T1000 (cell line): ENCODE results near the gene SCGB3A1.

Experiments
- DNase-seq: peaks from one replicate; lab custom pipeline; 2025; ENCODE audit warnings: mixed read lengths; lab: John Stamatoyannopoulos, UW

Gene SCGB3A1, protein sequence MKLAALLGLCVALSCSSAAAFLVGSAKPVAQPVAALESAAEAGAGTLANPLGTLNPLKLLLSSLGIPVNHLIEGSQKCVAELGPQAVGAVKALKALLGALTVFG

DNA sequence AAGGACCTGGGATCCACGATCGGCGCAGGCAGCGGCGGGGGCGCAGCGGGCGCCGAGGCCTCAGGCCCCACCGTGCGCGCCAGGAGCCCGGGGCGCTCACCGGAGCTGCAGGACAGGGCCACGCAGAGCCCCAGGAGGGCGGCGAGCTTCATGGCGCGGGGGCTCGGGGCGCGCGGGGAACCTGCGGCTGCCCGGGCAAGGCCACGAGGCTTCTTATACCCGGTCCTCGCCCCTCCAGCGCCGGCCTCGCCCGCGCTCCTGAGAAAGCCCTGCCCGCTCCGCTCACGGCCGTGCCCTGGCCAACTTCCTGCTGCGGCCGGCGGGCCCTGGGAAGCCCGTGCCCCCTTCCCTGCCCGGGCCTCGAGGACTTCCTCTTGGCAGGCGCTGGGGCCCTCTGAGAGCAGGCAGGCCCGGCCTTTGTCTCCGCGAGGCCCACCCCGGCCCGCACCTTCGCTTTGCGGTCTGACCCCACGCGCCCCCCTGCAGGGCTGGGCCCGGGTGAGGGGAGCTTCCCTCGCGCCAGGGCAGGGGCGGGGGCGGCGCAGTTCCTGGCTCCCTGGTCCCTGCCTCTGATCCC, at the start of gene SCGB3A1:
SCGB3A1 (minus strand) TSS at position 189 of the 577 bp plus-strand sequence; CDS start at position 152, 37 bp downstream.
- no peak for DNase-seq

GRCh38 chr5:180640611-180640860, 49.2 kb upstream of the SCGB3A1 start:
- DNase-seq = no peak

DNA sequence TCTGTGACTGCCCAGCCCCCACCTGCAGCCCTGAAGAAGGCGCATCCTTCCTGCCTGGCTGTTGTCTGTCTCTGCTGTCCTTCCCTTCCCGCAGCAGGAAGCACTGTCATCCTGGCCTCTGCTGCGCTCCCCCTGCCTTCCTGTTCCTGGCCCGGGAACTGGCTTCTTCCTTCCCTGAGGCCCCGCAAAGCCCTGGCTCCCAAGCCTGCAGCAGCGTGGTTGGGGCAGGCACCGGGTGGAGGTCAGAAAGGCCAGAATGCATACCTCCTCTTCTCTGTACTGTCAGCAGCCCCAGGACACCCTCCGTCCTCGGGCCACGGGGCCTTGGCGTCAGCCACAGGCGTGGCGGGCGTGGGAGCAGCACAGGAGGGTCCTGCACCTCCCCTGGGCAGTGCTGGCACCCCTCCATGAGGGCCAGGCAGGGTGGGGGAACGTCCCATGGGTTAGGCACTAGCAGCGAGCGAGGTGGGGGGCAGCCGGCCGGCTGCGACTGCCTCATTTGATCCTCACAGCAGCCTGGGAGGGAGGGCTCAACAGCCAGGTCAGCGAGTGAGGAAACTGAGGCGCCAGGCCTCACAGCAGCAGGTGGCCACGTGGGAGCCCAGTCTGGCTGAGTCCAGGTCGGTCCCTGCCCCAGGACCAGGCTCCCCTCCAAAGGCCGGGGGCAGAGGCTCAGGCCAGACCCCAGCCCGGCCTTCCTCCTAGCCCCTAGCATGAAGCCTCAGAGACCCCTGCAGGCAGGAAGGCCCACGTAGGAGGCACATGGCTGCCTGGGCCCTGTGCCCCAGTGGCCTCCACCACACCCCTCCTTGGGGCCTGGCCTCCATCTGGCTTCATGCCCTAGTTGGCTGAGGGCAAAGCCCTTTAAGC, 48.7 kb upstream of the SCGB3A1 start:
- no peak for DNase-seq

DNA sequence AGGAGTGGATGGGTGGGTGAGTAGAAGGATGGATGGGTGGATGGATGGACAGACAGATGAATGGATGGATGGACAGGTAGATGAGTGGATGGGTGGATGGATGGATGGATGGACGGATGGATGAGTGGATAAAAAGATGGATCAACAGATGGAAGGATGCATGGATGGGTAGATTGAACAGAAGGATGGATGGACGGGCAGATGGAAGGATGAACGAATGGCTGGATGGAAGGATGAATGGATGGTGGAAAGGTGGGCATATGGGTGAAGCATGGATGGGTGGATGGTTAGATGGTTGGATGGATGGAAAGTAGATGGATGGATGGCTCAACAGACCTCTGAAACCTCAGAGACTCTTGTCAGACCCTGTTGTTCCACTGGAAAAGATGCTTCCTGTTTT, 48.0 kb upstream of the SCGB3A1 start:
- no peak for DNase-seq

GRCh38 chr5:180637962-180638680, 46.8 kb upstream of the SCGB3A1 start:
- no peak for DNase-seq

DNA sequence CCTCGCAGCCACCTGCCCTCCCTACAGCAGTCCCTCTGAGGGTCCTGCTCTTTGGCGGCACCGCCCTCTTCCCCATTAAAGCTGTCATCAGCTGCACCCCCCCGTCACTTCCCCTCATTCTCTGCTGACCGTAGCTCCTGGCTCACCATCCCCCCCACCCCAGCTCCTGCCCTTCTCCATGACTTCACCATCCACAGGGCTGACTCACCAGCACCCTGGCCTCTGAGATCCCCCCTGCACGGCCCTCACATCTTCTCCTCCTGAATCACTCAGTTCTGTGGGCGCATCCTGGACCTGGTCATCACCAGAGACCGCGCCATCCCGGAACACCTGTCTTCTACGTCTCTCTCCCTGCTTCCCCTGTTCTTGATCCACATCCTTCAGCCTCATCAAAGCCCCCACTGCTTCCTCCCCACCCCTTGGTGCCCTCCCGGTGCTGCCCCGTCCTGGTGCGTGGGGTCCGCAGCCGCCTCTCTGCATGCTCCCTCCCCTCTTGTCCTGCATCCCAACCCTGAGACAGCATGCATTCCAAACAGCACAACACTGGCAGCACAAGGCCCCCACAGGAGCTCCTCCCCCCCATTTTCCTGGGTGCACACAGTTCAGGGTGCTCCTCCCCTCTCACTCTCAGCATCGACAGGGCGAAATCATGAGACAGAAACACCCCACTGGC, 45.2 kb upstream of the SCGB3A1 start:
- DNase-seq = peak; percentile 26

GRCh38 chr5:180636016-180636402, 44.7 kb upstream of the SCGB3A1 start:
- no peak for DNase-seq

DNA sequence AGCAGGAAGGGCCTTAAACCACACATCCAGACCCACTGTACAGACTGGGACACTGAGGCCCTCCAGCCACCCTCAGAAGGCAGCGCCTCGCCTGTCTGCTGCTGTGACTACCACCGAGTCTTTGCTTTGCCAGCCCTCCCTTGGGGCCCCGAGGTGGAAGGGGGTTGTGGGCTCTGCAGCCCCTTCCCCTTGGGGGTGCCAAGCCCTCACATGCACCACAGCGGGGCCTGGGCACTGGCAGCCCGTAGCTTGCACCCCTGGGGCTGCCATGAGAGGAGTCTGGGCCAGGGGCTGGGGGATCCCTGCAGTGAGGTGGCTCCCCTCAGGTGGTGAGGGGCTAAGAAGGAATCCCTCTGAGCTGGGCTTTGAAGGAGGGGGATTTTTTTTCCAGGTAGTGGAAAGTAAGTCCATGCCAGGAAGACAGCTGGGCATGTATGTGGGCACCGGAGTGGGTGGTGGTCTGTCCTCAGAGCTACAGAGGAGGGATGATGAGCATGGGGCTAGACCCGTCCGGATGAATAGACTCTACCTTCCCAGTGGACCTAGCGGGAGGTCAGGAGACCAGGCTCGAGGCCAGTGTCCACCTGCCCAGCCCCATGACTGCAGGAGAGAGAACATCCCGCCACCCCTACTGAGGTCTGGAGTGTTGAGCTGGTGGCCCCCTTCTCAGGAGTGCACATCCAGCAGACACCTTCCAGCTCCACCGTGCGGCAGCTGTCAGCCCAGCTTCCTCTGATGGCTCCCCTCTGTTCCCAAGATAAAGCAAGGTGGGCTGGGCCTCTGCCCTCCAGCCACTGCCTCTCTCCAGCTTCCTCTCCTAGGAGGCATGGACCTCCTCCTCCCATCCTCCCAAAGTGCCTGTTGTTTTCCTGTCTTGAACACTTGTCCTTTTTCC, 42.2 kb upstream of the SCGB3A1 start:
- no peak for DNase-seq

DNA sequence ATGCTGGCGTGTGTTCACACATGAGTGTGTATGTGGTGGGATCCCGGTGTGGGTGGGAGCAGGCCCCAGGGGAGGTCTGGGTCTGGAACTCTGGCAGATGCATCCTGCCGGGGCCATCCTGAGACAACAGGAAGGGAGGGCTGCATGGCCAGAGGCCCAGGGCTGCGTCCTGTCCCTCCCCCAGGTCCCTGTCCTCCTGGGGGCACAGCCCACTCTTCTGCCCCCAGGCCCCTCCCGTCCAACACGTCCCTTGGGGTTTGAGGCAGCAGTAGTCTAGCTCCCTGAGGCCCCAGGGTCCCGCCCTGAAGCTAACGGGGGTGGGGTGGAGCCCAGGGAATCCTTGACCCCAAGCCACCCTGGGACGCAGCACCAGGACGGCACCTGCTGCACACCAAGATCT, 41.5 kb upstream of the SCGB3A1 start:
- DNase-seq = no peak

- DNase-seq = no peak
Observed at GRCh38 chr5:180631549-180632383, 40.5 kb upstream of the SCGB3A1 start.

DNA sequence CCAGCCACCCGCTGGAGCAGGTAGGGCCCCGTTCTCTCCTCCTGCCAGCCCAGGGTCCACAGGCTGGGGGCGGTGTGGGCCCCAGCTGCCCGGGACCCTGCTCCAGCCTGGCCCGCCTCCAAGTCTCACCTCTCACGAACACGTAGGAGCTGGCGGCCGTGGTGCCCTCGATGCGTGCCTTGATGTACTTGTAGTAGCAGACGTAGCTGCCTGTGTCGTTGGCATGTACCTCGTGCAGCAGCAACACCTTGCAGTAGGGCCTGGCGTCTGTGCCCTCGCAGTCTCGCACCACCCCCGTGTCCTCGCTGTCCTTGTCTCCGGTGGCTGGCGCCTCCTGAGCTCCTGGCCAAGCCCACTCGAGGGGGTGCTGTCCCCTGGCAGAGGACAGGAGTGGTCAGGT, 39.1 kb upstream of the SCGB3A1 start:
- no peak for DNase-seq

- DNase-seq = no peak
Observed at GRCh38 chr5:180629831-180630382, 38.6 kb upstream of the SCGB3A1 start.

DNA sequence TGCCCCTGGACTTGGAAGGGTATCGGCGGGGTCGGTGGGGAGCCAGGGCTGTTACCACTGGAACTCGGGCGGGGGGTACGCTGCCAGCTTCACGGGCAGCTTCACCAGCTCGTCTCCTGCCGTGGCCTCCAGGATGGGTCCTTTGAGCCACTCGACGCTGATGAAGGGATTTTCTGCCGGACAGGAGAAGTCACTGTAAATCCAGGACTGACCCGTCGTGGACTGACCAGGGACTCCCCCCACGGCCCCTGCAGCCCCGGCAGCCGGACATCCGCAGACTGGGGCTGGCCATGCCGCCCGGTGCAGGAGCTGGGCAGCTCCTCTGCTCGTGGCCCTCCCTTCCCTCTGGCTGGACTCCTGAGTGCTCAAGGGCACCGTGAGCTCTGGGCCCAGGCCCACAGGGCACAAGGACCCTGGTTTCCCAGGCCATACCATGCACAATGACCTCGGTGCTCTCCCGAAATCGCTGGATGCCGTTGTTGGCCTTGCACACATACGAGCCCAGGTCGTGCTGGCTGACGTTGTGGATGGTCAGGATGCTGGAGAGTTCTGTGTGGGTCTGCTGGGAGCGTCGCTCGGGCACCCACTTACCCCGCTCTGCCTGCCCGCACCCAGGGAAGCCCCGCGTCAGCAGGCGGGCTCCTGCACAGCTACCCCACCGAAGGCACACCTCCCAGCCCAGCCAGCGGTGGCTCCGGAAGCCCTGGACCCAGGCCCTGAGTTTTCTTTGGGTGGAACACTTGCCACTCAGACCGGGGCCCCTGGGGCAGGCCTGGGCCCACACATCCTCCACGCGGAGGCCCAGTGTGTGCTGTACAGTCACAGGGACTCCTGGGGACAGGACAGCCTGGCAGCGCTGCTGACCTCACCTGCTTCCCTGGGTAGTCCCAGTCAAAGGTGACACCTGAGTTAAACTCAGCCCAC, 37.8 kb upstream of the SCGB3A1 start:
- DNase-seq = no peak

DNA sequence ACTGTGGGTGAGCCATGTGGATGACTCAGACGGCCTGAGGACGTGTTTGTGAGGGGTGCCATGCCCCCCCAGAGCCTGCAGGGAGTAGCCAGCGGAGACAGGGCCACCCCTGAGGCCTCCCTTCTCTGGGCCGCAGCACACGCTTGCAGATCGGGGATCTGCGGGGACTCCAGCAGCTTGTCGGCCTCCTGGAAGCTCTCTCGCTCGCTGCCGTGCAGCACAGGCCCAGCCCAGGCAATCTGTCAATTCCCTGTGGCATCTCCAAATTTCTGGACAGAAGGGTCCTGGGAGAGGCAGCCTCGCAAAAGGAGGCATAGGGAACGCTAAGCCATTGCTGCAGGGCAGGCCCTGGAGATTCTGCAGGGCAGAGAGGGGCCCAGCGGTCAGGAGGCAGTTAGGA, 36.9 kb upstream of the SCGB3A1 start:
- no peak for DNase-seq

- DNase-seq = no peak
Observed at GRCh38 chr5:180627386-180628120, 36.3 kb upstream of the SCGB3A1 start.

- DNase-seq = no peak
Observed at GRCh38 chr5:180626661-180627385, 35.5 kb upstream of the SCGB3A1 start.

DNA sequence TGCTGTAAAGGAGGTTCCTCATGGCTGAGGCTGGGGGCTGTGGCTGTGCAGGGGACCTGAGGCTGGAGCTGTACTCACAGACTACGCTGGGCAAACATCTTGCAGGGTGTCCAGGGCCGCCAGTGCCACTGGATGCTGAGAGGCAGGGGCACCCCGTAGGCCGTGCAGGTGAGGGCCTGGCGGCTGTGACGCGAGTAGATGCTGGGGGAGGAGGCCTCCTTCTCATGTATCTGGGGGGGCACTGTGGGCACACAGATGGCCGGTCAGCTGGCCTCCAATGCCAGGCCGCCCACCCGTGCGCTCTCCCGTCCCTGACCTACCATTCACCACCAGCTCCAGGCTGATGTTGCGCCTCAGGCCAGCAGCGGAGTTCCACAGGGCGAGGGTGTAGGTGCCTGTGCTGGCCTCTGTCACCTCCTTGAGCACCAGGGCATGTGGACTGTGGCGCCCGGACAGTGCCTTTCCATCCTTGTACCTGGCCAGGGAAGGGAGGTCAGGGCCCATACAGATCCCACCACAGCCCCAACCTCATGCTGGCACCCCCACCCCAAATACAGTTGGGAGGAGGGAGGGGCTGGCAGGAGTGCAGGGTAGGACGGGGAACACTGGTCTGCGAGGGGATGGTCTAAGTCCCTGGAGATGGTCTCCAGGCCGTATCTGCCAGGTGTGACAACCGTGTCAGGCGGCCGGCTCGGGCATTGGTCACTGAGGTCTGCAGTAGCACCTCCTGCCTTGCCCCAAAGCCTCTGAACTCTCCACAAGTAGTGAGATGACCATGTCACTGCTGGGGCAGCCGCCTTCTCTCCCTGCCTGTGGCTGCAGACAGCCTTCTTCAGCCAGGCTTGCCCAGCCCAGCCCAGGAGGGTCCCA, 34.7 kb upstream of the SCGB3A1 start:
- DNase-seq = no peak
